NCI-H2196 treated with DMSO at 0.1 percent for 48 hours (cell line): ENCODE results near the gene DIP2C.

Experiments used
- DNase-seq: peaks from one replicate; lab custom pipeline; 2025; ENCODE audit not compliant: unreplicated experiment; lab: John Stamatoyannopoulos, UW

Gene DIP2C

GRCh38 chr10:629186-629998, 60.1 kb downstream of the DIP2C start:
- DNase-seq = no peak

- no peak for DNase-seq
Measured at GRCh38 chr10:628386-629045, 61.0 kb downstream of the DIP2C start.

GRCh38 chr10:627032-627992, 62.2 kb downstream of the DIP2C start:
- no peak for DNase-seq

- DNase-seq = no peak
Measured at GRCh38 chr10:625751-626711, 63.4 kb downstream of the DIP2C start.

GRCh38 chr10:625333-625696, 64.2 kb downstream of the DIP2C start:
- no peak for DNase-seq

GRCh38 chr10:624605-625332, 64.7 kb downstream of the DIP2C start:
- no peak for DNase-seq

GRCh38 chr10:624312-624604, 65.2 kb downstream of the DIP2C start:
- DNase-seq = no peak

GRCh38 chr10:623477-624311, 65.8 kb downstream of the DIP2C start:
- DNase-seq = no peak

- DNase-seq = no peak
Measured at GRCh38 chr10:623014-623413, 66.5 kb downstream of the DIP2C start.

GRCh38 chr10:621981-622740, 67.3 kb downstream of the DIP2C start:
- DNase-seq = no peak

- DNase-seq = no peak
Measured at GRCh38 chr10:621513-621912, 68.0 kb downstream of the DIP2C start.

- no peak for DNase-seq
Measured at GRCh38 chr10:620971-621370, 68.5 kb downstream of the DIP2C start.

- no peak for DNase-seq
Measured at GRCh38 chr10:620417-620816, 69.1 kb downstream of the DIP2C start.

GRCh38 chr10:619710-620109, 69.8 kb downstream of the DIP2C start:
- DNase-seq = no peak

- DNase-seq = no peak
Measured at GRCh38 chr10:618229-618989, 71.1 kb downstream of the DIP2C start.

- no peak for DNase-seq
Measured at GRCh38 chr10:617471-617870, 72.0 kb downstream of the DIP2C start.

GRCh38 chr10:615583-616152, 73.8 kb downstream of the DIP2C start:
- no peak for DNase-seq
